Endothelial cell of umbilical vein (primary cell): ENCODE data around the gene SLC34A2. TPM values are rescaled to one million over a fixed set of nuclear protein-coding genes. Genes with fewer than 3 reads are reported as not detected.

ENCODE experiments used
- BruUV-seq: library from RNA; stranded (reverse); fragments of 400-500 nt; replicated peaks from 2 replicates; lab custom pipeline; 2021; lab: Mats Ljungman, UMichigan
- CTCF ChIA-PET: fragments of 300-600, 350-600 bp; sonication (Branson Sonifier 250); formaldehyde crosslinking; loops from one replicate; lab custom pipeline; 2021; ENCODE audit warnings: antibody characterized with exemption, inconsistent platforms; lab: Charles Lee
- POLR2A ChIA-PET: fragments of 300-600, 350-600 bp; sonication (Branson Sonifier 250); formaldehyde crosslinking; loops from one replicate; lab custom pipeline; 2021; ENCODE audit warnings: antibody characterized with exemption, inconsistent platforms; lab: Charles Lee
- DNase-seq: peaks from one replicate; pipeline ENCODE4 v3.0.0-alpha.2; 2011; ENCODE audit warnings: low read depth, low spot score
- FAIRE-seq: peaks from 2 replicates; lab custom pipeline; 2011; peaks lifted over from hg19 to GRCh38; lab: Jason Lieb, UNC
- H2AFZ ChIP-seq: 2 replicates; pipeline ENCODE4 v1.6.0; 2012; ENCODE audit warnings: low read depth, low read length, control low read depth, inconsistent platforms
- H3K27ac ChIP-seq: 2 replicates; pipeline ENCODE4 v1.5.1; 2011; ENCODE audit warnings: low read depth, mild to moderate bottlenecking, control low read depth, low read length, moderate library complexity; ENCODE audit not compliant: insufficient read depth
- H3K27me3 ChIP-seq, 2 experiments: 2 replicates each; pipeline versions ENCODE4 v1.6.0 to v1.6.1; 2011; ENCODE audit warnings: low read length in 2 of 2, mixed read lengths in 1 of 2; ENCODE audit not compliant: control insufficient read depth in 2 of 2, insufficient read depth in 2 of 2
- H3K36me3 ChIP-seq, 2 experiments: 2 replicates in 1 of 2; 3 replicates in 1 of 2; pipeline ENCODE4 v1.5.1; 2011; ENCODE audit warnings: low read length in 2 of 2, mild to moderate bottlenecking in 1 of 2, moderate library complexity in 1 of 2; ENCODE audit not compliant: control insufficient read depth in 2 of 2, insufficient read depth in 2 of 2; ENCODE audit errors: extremely low read depth in 1 of 2
- H3K4me1 ChIP-seq: 3 replicates; pipeline ENCODE4 v1.5.1; 2011; ENCODE audit warnings: mild to moderate bottlenecking, low read length; ENCODE audit not compliant: control insufficient read depth, insufficient read depth; ENCODE audit errors: extremely low read depth
- H3K4me2 ChIP-seq: 2 replicates; pipeline ENCODE4 v1.6.1; 2011; ENCODE audit warnings: low read length, control low read depth, mixed read lengths; ENCODE audit not compliant: insufficient read depth
- H3K4me3 ChIP-seq, 3 experiments: fragments of 200-600 bp in 1 of 3; sonication (generic), shearing (Covaris generic) in 1 of 3; replicated peaks in 1 of 3; 2 replicates each; pipeline ENCODE4 v1.5.1; 2011 to 2016; ENCODE audit warnings: control low read depth in 3 of 3, low read length in 3 of 3, mild to moderate bottlenecking in 2 of 3, inconsistent platforms in 1 of 3, low read depth in 1 of 3, moderate library complexity in 1 of 3; ENCODE audit not compliant: insufficient read depth in 1 of 3
- H3K79me2 ChIP-seq: 2 replicates; pipeline ENCODE4 v1.6.0; 2012; ENCODE audit warnings: low read length, inconsistent platforms; ENCODE audit not compliant: control insufficient read depth, insufficient read depth
- H3K9ac ChIP-seq: replicated peaks from 2 replicates; pipeline ENCODE3; 2011; ENCODE audit warnings: low read length, control low read depth; ENCODE audit not compliant: insufficient read depth; ENCODE audit errors: extremely low read depth
- H3K9me1 ChIP-seq: replicated peaks from 3 replicates; pipeline ENCODE4 v1.6.0; 2011; ENCODE audit warnings: mild to moderate bottlenecking, low read length; ENCODE audit not compliant: control insufficient read depth, insufficient read depth; ENCODE audit errors: extremely low read depth
- H3K9me3 ChIP-seq: replicated peaks from 2 replicates; pipeline ENCODE4 v1.5.1; 2012; ENCODE audit warnings: low read length, inconsistent platforms; ENCODE audit not compliant: control insufficient read depth, insufficient read depth
- H4K20me1 ChIP-seq: replicated peaks from 2 replicates; pipeline ENCODE3; 2011; ENCODE audit warnings: mild to moderate bottlenecking, low read length; ENCODE audit not compliant: control insufficient read depth, insufficient read depth; ENCODE audit errors: extremely low read depth
- EZH2 ChIP-seq: IDR thresholded peaks from 2 replicates; pipeline ENCODE4 v1.6.1; 2012; ENCODE audit warnings: borderline replicate concordance, low read depth, mild to moderate bottlenecking, moderate library complexity, low read length, inconsistent platforms; ENCODE audit not compliant: severe bottlenecking
- FOS ChIP-seq: IDR thresholded peaks from 2 replicates; pipeline ENCODE4 v1.6.1; 2011; ENCODE audit warnings: mild to moderate bottlenecking, low read length, moderate library complexity, borderline replicate concordance; ENCODE audit not compliant: insufficient read depth
- GATA2 ChIP-seq: IDR thresholded peaks from 2 replicates; pipeline ENCODE4 v1.7.0; 2011; ENCODE audit warnings: low read depth, mild to moderate bottlenecking, moderate library complexity, mixed read lengths, low read length; ENCODE audit not compliant: insufficient read length, insufficient read depth
- JUN ChIP-seq: IDR thresholded peaks from 2 replicates; pipeline ENCODE4 v1.6.1; 2011; ENCODE audit warnings: borderline replicate concordance, low read depth; ENCODE audit not compliant: insufficient read length, insufficient read depth
- MAX ChIP-seq: IDR thresholded peaks from 2 replicates; pipeline ENCODE4 v1.6.1; 2011; ENCODE audit not compliant: insufficient read depth, insufficient read length
- MYC ChIP-seq: IDR thresholded peaks from one replicate; pipeline ENCODE4 v1.6.1; 2011; ENCODE audit warnings: mild to moderate bottlenecking, low read depth, low read length
- POLR2A ChIP-seq: IDR thresholded peaks from 2 replicates; pipeline ENCODE4 v1.6.1; 2012; ENCODE audit warnings: low read depth, mild to moderate bottlenecking, control low read depth, low read length
- POLR2AphosphoS5 ChIP-seq: IDR thresholded peaks from 2 replicates; pipeline ENCODE4 v1.6.1; 2012; ENCODE audit warnings: low read depth, mild to moderate bottlenecking, control low read depth, low read length, moderate library complexity; ENCODE audit not compliant: insufficient read depth
- dilution Hi-C: fragments of 300-500 bp; cut with MboI; formaldehyde crosslinking; loops from one replicate; pipeline ENCODE4 v1.15.0; 2019; ENCODE audit warnings: low sequenced_read_pairs; ENCODE audit not compliant: extremely low pct_ligation_motif_present
- intact Hi-C: fragments of 100-400 bp; cut with micrococcal nuclease; formaldehyde crosslinking; loops from one replicate; pipeline ENCODE4 v1.10.0; 2022
- polyA plus RNA-seq, 4 experiments: library from polyadenylated mRNA; depleted of rRNA in 3 of 4; stranded (reverse) in 3 of 4; unstranded in 1 of 4; fragments of >200 nt; gene quantifications; 2 replicates each; pipeline versions ENCODE4 v1.2.1 to v1.2.3, GENCODE V29; 2011 to 2012; ENCODE audit warnings: missing spikeins in 1 of 4
- total RNA-seq: library from RNA; stranded (reverse); gene quantifications from 2 replicates; pipeline ENCODE4 v1.2.3, GENCODE V29; 2021
- TF ChIP-seq, protein P1 (sequence below), 2 donors: IDR thresholded peaks; 1 replicate in 1 of 2; 2 replicates in 1 of 2; pipeline ENCODE4 v1.5.1; 2011; ENCODE audit warnings: low read length in 2 of 2, mild to moderate bottlenecking in 2 of 2, moderate library complexity in 2 of 2, control low read depth in 1 of 2, inconsistent platforms in 1 of 2, low read depth in 1 of 2; ENCODE audit not compliant: insufficient read depth in 1 of 2; ENCODE audit errors: extremely low read depth in 1 of 2

SLC34A2 gene
- total and polyA plus RNA-seq, 2 donors (not counting 3 experiments of a cell fraction or from before 2014, with no cell fraction given) = not detected

GRCh38 chr4:25700661-25701060, 45.0 kb downstream of the SLC34A2 start:
- no peak for TF ChIP-seq POLR2AphosphoS5
- no peak for TF ChIP-seq JUN
- no peak for TF ChIP-seq GATA2
- no peak for TF ChIP-seq FOS
- no peak for TF ChIP-seq MYC
- TF ChIP-seq POLR2A = no peak
- TF ChIP-seq, protein P1, sequence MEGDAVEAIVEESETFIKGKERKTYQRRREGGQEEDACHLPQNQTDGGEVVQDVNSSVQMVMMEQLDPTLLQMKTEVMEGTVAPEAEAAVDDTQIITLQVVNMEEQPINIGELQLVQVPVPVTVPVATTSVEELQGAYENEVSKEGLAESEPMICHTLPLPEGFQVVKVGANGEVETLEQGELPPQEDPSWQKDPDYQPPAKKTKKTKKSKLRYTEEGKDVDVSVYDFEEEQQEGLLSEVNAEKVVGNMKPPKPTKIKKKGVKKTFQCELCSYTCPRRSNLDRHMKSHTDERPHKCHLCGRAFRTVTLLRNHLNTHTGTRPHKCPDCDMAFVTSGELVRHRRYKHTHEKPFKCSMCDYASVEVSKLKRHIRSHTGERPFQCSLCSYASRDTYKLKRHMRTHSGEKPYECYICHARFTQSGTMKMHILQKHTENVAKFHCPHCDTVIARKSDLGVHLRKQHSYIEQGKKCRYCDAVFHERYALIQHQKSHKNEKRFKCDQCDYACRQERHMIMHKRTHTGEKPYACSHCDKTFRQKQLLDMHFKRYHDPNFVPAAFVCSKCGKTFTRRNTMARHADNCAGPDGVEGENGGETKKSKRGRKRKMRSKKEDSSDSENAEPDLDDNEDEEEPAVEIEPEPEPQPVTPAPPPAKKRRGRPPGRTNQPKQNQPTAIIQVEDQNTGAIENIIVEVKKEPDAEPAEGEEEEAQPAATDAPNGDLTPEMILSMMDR (IDR thresholded peaks at IDR 0.05; ENCODE audit: extremely low read depth in 1 of 2, insufficient read depth in 1 of 2, low read depth in 1 of 2, low read length in 2 of 2) = no peak
- no peak for TF ChIP-seq MAX
- TF ChIP-seq EZH2 = no peak
- ChIA-PET CTCF (interaction anchor here (1.0 kb wide), 1 partner anchor 21 kb away, joined by 3 read pairs; no protein-coding TSS in a partner anchor), POLR2A (no interaction called here)
- Histone ChIP-seq H2AFZ (no peak overlapping the region), H3K79me2 (no peaks in the 10 kb centered on the region), H3K36me3 (no peaks in the 10 kb centered on the region), H3K4me1 (no peaks in the 10 kb centered on the region), H3K9me1 (no peaks in the 10 kb centered on the region), H3K9me3 (no peaks in the 10 kb centered on the region), H4K20me1 (no peaks in the 10 kb centered on the region), H3K27me3 (no peaks in the 10 kb centered on the region), H3K27ac (no peak overlapping the region), H3K4me3 (no peak overlapping the region), H3K4me2 (no peak overlapping the region), H3K9ac (no peak overlapping the region)
- dilution Hi-C loops = no loop called here
- BruUV-seq = no TSS peak
- intact Hi-C loops = no loop called here
- FAIRE-seq (no peak), DNase-seq (no peak)
